G401.6 (cell line): ENCODE data around the gene SDHD.

Experiments used
- FAIRE-seq: peaks from 2 replicates; lab custom pipeline; 2012; peaks lifted over from hg19 to GRCh38; lab: Jason Lieb, UNC

Gene SDHD

DNA sequence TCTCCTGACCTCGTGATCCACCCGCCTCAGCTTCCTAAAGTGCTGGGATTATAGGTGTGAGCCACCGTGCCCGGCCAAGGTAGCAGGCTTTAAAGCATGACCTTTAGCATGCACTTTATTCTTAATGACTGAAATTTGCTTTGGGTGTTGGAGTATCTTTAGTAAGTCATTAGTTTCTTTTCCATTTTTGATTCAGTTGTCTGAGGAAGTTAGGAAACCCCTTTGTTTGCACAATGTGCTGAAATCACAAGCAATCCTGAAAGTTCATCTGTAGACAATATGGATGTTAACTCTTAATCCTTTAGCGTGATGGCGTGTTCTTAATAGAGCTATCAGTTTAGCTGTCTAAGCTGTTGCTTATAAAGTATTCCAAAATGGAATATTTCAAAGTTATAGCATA is 16.8 kb downstream of the SDHD start:
- no peak for FAIRE-seq

- FAIRE-seq = no peak
Measured at GRCh38 chr11:112106070-112106469, 19.4 kb downstream of the SDHD start.

DNA sequence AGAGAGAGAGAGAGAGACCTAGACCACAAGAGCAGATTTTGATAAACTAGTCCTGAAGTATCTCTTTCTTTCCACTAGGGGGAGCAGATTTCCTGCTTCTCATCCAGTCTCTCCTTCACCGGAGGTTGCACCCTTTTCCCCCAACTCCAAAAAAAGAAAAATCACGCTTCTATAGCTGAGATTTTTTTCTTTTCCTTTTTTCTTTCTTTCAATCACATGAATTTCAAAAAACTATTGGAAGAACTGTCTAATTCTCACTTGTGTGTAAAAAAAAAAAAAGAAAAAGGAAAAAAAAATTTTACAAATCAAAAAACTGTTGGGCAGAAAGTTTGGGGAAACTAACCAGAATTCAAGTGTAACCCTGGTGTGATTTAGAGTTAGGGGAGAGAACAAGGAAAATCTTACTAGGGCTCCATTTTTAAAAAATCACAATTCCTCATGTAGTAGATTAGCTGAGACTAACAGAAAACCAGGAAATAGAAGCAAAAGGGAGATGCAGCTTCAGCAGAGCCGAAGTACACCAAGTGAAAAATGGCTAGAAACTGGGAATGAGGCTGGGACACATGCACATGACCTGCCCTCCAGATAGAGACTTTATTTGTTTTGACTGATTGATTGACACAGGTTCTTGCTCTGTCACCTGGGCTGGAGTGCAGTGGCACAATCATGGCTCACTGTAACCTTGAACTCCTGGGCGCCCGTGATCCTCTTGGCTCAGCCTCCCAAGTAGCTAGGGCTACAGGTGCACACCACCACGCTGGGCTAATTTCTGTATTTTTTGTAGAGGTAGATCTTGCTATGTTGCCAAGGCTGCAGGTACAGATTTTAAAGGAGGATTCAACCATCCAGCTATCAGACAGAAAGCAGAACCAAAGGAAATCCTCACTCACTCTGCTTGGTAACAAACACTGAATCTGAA is 27.1 kb downstream of the SDHD start:
- FAIRE-seq = peak; percentile 67

- no peak for FAIRE-seq
Measured at GRCh38 chr11:112114460-112114859, 27.8 kb downstream of the SDHD start.

DNA sequence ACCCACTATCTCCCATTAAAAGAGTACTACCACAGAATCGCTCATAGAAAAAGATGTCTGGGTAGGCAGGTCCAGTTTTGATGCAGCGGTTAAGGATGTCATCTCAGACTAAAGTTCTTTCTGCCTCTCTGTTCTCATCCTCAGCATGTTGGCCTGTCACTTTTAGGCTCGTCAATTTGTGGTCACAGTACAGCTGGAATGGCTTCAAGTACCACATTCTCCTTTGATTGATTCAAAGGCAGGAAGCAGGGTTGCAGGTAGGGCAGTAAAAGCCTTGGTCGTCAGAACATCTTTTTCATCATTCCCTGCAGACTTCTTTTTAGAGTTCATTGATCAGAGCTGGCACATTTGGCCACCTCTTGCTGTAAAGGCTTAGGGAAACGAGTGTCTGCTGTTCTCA is 28.7 kb downstream of the SDHD start:
- no peak for FAIRE-seq

DNA sequence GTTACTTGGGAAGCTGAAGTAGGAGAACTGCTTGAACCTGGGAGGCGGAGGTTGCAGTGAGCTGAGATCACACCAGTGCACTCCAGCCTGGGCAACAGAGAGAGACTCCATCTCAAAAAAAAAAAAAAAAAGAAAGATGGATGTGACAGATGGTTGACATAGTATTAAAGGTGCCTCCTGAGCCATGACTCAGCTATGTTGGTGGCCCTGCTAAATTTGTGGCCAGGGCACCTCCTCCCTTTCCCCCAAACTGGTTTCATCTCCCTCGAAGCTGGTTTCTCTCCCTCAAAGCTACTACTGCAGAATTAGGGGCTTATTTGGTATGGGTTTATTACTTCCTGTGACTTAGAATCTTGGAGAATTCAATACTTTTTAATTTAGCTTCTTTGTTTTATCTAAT is 31.5 kb downstream of the SDHD start:
- no peak for FAIRE-seq

DNA sequence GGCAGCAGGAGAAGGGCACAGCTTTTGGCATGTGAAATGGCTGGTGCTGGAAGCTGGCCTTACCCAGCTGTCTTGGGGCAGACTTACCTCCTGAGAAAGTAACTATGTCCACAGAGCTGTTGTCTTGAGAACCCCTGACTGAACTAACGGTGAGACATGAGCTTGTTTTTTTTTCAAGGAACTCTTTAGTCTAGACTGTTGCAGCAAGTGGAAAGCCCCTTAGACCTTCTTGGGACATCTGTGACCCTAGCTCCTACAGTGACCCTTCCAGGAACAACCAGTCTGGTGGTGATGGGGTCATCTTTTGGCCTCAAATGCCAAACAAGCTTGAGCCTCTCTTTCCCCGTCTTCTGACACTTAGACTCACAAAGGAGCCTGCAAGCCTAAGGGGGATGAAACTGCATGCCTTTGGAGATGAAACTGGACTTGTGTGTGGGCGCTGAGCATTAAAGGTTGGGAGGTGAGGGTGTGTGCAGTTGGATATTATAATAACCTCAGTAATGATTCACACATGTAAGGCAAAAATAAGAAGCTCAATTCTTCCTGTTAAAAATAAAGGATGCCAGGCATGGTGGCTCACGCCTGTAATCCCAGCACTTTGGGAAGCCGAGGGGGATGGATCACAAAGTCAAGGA is 35.4 kb downstream of the SDHD start:
- no peak for FAIRE-seq

DNA sequence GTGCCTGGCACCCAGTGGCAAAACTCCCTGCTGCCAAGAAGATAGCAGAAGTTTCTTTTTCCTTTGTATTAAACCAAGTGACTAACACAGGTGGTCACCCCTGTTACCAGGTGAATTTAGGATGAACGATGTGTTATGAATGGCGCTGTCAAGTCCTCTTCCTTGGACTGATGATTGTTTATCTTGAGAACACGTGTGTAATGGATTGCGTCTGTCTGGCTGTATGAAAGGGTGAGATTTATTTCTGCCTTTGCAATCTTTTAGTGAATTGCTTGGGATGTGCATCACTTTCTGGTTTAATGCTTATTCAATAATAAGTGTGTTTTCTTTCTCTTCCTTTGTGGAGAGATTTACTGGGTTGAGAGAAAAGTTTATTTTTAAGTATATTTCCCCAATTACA is 36.5 kb downstream of the SDHD start:
- no peak for FAIRE-seq

GRCh38 chr11:112127056-112127455 is 40.4 kb downstream of the SDHD start:
- FAIRE-seq = no peak

GRCh38 chr11:112128483-112129121 is 41.9 kb downstream of the SDHD start:
- no peak for FAIRE-seq

DNA sequence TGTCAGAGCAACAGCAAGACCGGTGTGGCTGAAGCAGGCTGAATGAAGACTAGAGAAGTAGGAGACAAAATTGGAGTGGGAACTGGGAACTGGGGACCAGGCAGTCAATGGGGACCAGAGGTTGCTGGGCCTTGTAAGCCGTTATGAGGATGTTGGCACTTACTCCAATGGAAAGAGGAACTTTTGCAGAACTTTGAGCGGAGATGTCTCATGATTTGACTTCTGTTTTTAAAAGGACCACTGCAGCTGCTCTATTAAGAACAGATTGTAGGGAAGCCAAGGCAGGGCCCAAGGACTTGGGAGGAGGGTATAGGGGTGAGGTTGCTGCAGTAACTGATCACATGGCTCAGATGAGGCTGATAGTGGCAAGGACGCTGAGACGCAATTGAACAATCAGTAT is 43.0 kb downstream of the SDHD start:
- FAIRE-seq = no peak

GRCh38 chr11:112132737-112133136 is 46.1 kb downstream of the SDHD start:
- FAIRE-seq = no peak

DNA sequence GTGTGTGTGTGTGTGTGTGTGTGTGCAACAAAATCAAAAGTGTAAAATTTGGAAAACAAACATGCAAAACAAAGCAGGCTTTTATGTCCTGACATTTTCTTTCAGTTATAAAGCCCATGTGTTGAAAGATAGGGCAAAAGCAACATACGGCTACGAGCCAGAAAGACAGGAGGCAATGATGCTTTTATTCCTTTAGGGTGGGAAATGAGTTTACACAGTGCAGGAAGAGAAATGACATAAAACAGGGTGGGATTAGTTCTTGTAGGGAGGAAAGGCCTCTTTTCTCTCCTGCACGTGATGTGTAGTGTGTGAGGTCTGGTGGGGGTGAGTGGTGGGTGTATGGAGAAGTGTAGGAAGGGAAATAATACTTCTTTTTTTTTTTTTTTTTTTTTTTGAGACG is 47.8 kb downstream of the SDHD start:
- FAIRE-seq = no peak

DNA sequence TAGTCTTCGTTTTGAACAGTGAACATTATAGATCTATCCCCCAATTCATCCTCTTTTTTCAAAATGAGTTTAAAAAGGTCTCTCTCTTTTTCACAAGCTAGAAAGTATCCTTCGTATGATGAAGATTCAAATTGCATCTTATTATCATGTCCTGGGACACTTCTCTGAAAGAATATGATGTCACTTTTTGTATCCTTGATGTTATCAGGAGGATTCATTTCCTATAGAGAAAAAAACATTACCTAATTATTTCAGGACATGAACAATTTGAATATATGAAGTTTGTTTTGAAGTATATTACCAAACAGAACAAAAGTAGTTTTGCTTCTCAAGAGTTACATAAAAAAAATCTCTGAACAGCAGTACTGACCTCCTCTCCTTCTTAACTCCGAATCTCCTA is 56.9 kb downstream of the SDHD start:
- FAIRE-seq = no peak
